HEK293T (cell line): ENCODE data around the gene TSPAN16.

Source experiments
- ELF4 ChIP-seq: fragments of 450-650 bp; IDR thresholded peaks from 2 replicates; pipeline ENCODE4 v1.6.1; 2017; ENCODE audit warnings: antibody characterized with exemption
- FOXA1 ChIP-seq: fragments of 450-650 bp; IDR thresholded peaks from 2 replicates; pipeline ENCODE4 v1.6.1; 2016; ENCODE audit warnings: mild to moderate bottlenecking
- FOXK2 ChIP-seq: fragments of 450-650 bp; IDR thresholded peaks from 2 replicates; pipeline ENCODE4 v1.6.1; 2016; ENCODE audit warnings: mild to moderate bottlenecking
- FOXM1 ChIP-seq: fragments of 450-650 bp; IDR thresholded peaks from 2 replicates; pipeline ENCODE4 v1.6.1; 2017; ENCODE audit warnings: mild to moderate bottlenecking, borderline replicate concordance
- LEF1 ChIP-seq: fragments of 450-650 bp; IDR thresholded peaks from 2 replicates; pipeline ENCODE4 v1.6.1; 2017; ENCODE audit warnings: mild to moderate bottlenecking, borderline replicate concordance
- NFRKB ChIP-seq: fragments of 450-650 bp; IDR thresholded peaks from 2 replicates; pipeline ENCODE4 v1.6.1; 2016; ENCODE audit warnings: mild to moderate bottlenecking, moderate library complexity
- SP1 ChIP-seq: fragments of 450-650 bp; IDR thresholded peaks from 2 replicates; pipeline ENCODE4 v1.6.1; 2017
- SUZ12 ChIP-seq: fragments of 450-650 bp; IDR thresholded peaks from 2 replicates; pipeline ENCODE4 v1.6.1; 2016; ENCODE audit warnings: mild to moderate bottlenecking

DNA sequence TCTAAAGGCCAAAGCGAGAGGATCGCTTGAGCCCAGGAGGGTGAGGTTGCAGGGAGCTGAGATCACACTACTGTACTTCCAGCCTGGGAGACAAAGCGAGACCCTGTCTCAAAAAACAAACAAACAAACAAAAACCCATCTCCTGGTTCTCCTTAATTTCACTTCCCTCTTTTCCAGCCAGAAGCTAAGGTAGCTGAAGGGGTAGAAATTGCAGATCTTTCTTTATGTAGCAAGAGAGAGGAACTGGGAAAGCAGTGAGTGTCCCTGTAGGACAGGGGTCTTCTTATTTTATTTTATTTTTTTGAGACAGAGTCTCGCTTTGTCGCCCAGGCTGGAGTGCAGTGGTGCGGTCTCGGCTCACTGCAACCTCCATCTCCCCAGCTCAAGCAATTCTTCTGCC is 4.5 kb upstream of the TSPAN16 start:
- TF ChIP-seq SP1 (no peak), SUZ12 (no peak), FOXM1 (no peak), ELF4 (no peak), LEF1 (no peak), NFRKB (no peak), FOXK2 (no peak), FOXA1 (no peak)
